A549 (cell line): ENCODE results near the gene SPACDR. TPM values are rescaled to one million over a fixed set of nuclear protein-coding genes. Genes with fewer than 3 reads are reported as not detected.

Experiments used
- ATAC-seq, 2 experiments: fragments of 200-7000 bp in 1 of 2; fragments of >200 bp in 1 of 2; cut with Nextera tagmentation in 1 of 2; cut with Tn5 transposase in 1 of 2; 3 replicates each; pipeline versions ENCODE4 v1.8.0 to v1.9.1; 2018 to 2020; ENCODE audit warnings: mild to moderate bottlenecking in 1 of 2, moderate library complexity in 1 of 2
- CTCF ChIA-PET: fragments of 300-600 bp; sonication (Branson Sonifier 250); formaldehyde crosslinking; extraction: SDS; loops from one replicate; lab custom pipeline; 2021; ENCODE audit warnings: antibody characterized with exemption, inconsistent platforms; lab: Yijun Ruan, JAX
- POLR2A ChIA-PET: fragments of 350-600 bp; formaldehyde crosslinking; extraction: SDS; loops from one replicate; lab custom pipeline; 2021; ENCODE audit warnings: antibody characterized with exemption, inconsistent platforms; lab: Yijun Ruan, JAX
- DNase-seq, 2 experiments: peaks; one replicate each; pipeline versions ENCODE4 v3.0.0 to v3.0.0-alpha.2; 2011 to 2016; ENCODE audit warnings: low read depth in 1 of 2, low spot score in 1 of 2
- FAIRE-seq: peaks from 2 replicates; lab custom pipeline; 2011; peaks lifted over from hg19 to GRCh38; lab: Jason Lieb, UNC
- H3K27ac ChIP-seq, 2 experiments: fragments of >200 bp; sonication (Bioruptor Twin); formaldehyde crosslinking; 3 replicates each; pipeline ENCODE4 v1.5.1; 2016 to 2017
- H3K4me1 ChIP-seq: fragments of >200 bp; sonication (Bioruptor Twin); formaldehyde crosslinking; 3 replicates; pipeline ENCODE4 v1.6.1; 2016
- H3K4me2 ChIP-seq: fragments of >200 bp; sonication (Bioruptor Twin); formaldehyde crosslinking; 3 replicates; pipeline ENCODE4 v1.6.1; 2016
- H3K4me3 ChIP-seq: fragments of >200 bp; sonication (Bioruptor Twin); formaldehyde crosslinking; 3 replicates; pipeline ENCODE4 v1.5.1; 2016
- H3K9me3 ChIP-seq: fragments of >200 bp; sonication (Bioruptor Twin); formaldehyde crosslinking; 3 replicates; pipeline ENCODE4 v1.6.1; 2016
- BHLHE40 ChIP-seq: IDR thresholded peaks from 2 replicates; pipeline ENCODE4 v1.6.1; 2012; ENCODE audit warnings: low read depth, low read length, inconsistent platforms
- CBX2 ChIP-seq: fragments of 200-600 bp; sonication (generic); IDR thresholded peaks from 2 replicates; pipeline ENCODE4 v1.6.1; 2016; ENCODE audit warnings: low read depth, mild to moderate bottlenecking, borderline replicate concordance
- CBX8 ChIP-seq: fragments of 200-600 bp; sonication (generic); IDR thresholded peaks from 2 replicates; pipeline ENCODE4 v1.6.1; 2016
- CHD2 ChIP-seq: fragments of 150-350 bp; IDR thresholded peaks from 2 replicates; pipeline ENCODE4 v1.6.1; 2014; ENCODE audit warnings: low read length; ENCODE audit not compliant: partially characterized antibody
- CHD4 ChIP-seq: fragments of 200-600 bp; sonication (generic); IDR thresholded peaks from 2 replicates; pipeline ENCODE4 v1.6.1; 2016; ENCODE audit warnings: antibody characterized with exemption, mild to moderate bottlenecking, borderline replicate concordance
- E2F6 ChIP-seq: IDR thresholded peaks from 2 replicates; pipeline ENCODE4 v1.6.1; 2012; ENCODE audit warnings: low read depth, borderline replicate concordance
- HES2 ChIP-seq: fragments of >200 bp; sonication (Bioruptor Twin); formaldehyde crosslinking; IDR thresholded peaks from 2 replicates; pipeline ENCODE4 v1.6.1; 2016
- HOXB13 ChIP-seq: fragments of 250-450 bp; sonication (Bioruptor Pico); IDR thresholded peaks from 2 replicates; pipeline ENCODE4 v1.5.0; 2020; ENCODE audit warnings: low read depth, mild to moderate bottlenecking, moderate library complexity
- JUN ChIP-seq, 2 experiments: fragments of >200 bp; sonication (Bioruptor Twin); formaldehyde crosslinking; IDR thresholded peaks; 2 replicates in 1 of 2; 3 replicates in 1 of 2; pipeline ENCODE4 v1.6.1; 2016 to 2017
- MAFK ChIP-seq: fragments of 450-650 bp; IDR thresholded peaks from 2 replicates; pipeline ENCODE4 v1.6.1; 2014; ENCODE audit not compliant: partially characterized antibody
- MYC ChIP-seq: IDR thresholded peaks from 2 replicates; pipeline ENCODE4 v1.6.1; 2012; ENCODE audit warnings: mild to moderate bottlenecking, inconsistent platforms, low read length, improper control_type of control experiment, borderline replicate concordance
- NR3C1 ChIP-seq: fragments of >200 bp; sonication (Bioruptor Twin); formaldehyde crosslinking; IDR thresholded peaks from 3 replicates; pipeline ENCODE4 v1.6.1; 2017
- PBX3 ChIP-seq: IDR thresholded peaks from 2 replicates; pipeline ENCODE4 v1.6.1; 2012
- POLR2A ChIP-seq: IDR thresholded peaks from 2 replicates; pipeline ENCODE4 v1.6.1; 2012; ENCODE audit warnings: mild to moderate bottlenecking, low read length
- RAD21 ChIP-seq, 2 experiments: fragments of >200 bp in 1 of 2; sonication (Bioruptor Twin) in 1 of 2; formaldehyde crosslinking in 1 of 2; IDR thresholded peaks in 1 of 2; conservative IDR thresholded peaks in 1 of 2; 2 replicates in 1 of 2; 3 replicates in 1 of 2; pipeline ENCODE4 v1.6.1; 2012 to 2018; ENCODE audit warnings: inconsistent platforms in 1 of 2
- RCOR1 ChIP-seq: fragments of 150-350 bp; IDR thresholded peaks from 2 replicates; pipeline ENCODE4 v1.6.1; 2014; ENCODE audit warnings: antibody characterized with exemption, low read length, low read depth
- RNF2 ChIP-seq: fragments of 200-600 bp; sonication (generic); IDR thresholded peaks from 2 replicates; pipeline ENCODE4 v1.6.1; 2016; ENCODE audit warnings: low read depth, mild to moderate bottlenecking, antibody characterized with exemption, moderate library complexity, borderline replicate concordance
- SMC3 ChIP-seq: fragments of >200 bp; sonication (Bioruptor Twin); formaldehyde crosslinking; IDR thresholded peaks from 3 replicates; pipeline ENCODE4 v1.6.1; 2018; ENCODE audit warnings: inconsistent platforms
- TFCP2L1 ChIP-seq: fragments of 250-450 bp; sonication (Bioruptor Pico); IDR thresholded peaks from 2 replicates; pipeline ENCODE4 v1.5.0; 2021; ENCODE audit warnings: mild to moderate bottlenecking
- TP53 ChIP-seq: fragments of 250-450 bp; sonication (Bioruptor Pico); IDR thresholded peaks from 2 replicates; pipeline ENCODE4 v1.5.0; 2021; ENCODE audit warnings: mild to moderate bottlenecking, moderate library complexity
- ZC3H11A ChIP-seq: fragments of 450-650 bp; IDR thresholded peaks from 2 replicates; pipeline ENCODE4 v1.6.1; 2014; ENCODE audit warnings: antibody characterized with exemption, mild to moderate bottlenecking
- ZNF302 ChIP-seq: fragments of 250-450 bp; sonication (Bioruptor Pico); IDR thresholded peaks from 2 replicates; pipeline ENCODE4 v1.9.0; 2021; ENCODE audit warnings: inconsistent platforms, mild to moderate bottlenecking, moderate library complexity
- whole genome bisulfite sequencing: methylation state at CpG from one replicate; pipeline ENCODE4 v1.1.6; 2017; ENCODE audit errors: missing lambda C conversion rate; 5-methylcytosine and 5-hydroxymethylcytosine counted together
- polyA plus RNA-seq, 4 experiments: library from polyadenylated mRNA; depleted of rRNA in 3 of 4; stranded (reverse); fragments of >200 nt; fragmentation: RNase III in 1 of 4; extraction: RNeasy Plus Mini Kit Qiagen cat#74134 plus additional on column Dnase treatment in 1 of 4; gene quantifications; 2 replicates in 3 of 4; 3 replicates in 1 of 4; pipeline ENCODE4 v1.2.3, GENCODE V29; 2011 to 2017
- TF ChIP-seq, protein P1 (sequence below): fragments of 250-450 bp; sonication (Bioruptor Pico); IDR thresholded peaks from 2 replicates; pipeline ENCODE4 v1.5.0; 2020; ENCODE audit warnings: low read depth, mild to moderate bottlenecking, moderate library complexity
- TF ChIP-seq, protein P2 (sequence below): fragments of >200 bp; sonication (Bioruptor Twin); formaldehyde crosslinking; IDR thresholded peaks from 3 replicates; pipeline ENCODE4 v1.5.1; 2016

SPACDR gene
- polyA plus RNA-seq, 2 of the 4 experiments (the other 2 are of a cell fraction) = 0.17 to 0.34 TPM

DNA sequence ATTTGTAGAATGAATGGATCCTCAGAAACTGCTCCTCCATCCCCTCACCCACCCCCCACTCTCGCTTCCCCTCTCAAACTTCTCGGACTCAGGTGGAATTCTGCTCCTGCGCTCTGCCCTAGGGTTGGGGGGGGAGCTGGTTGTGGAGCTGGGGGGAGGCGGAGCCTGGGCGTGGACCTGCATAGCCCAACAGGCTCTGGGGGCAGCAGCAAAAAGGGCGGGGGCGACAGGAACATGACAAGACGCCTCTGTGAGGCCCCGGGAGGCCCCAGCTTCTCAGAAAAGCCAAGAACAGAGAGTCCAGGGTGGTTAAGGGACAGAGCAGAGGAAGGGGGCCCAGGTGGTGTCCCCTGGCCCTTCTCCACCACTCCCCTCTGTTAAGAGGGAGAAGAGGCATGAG lies 11.5 kb upstream of the SPACDR start:
- TF ChIP-seq PBX3 (no peak), RAD21 (conservative IDR thresholded peaks at IDR 0.05 in 1 of 2, IDR thresholded peaks at IDR 0.05 in 1 of 2) (no peak), NR3C1 (no peak), CHD2 (no peak), JUN (IDR thresholded peaks at IDR 0.05) (no peak), SMC3 (no peak), CBX8 (no peak), HES2 (no peak), HOXB13 (CRISPR knock-in tag) (no peak), ZNF302 (CRISPR knock-in tag) (no peak), MAFK (no peak), E2F6 (no peak), RCOR1 (no peak), RNF2 (no peak), CHD4 (no peak), BHLHE40 (no peak), POLR2A (no peak), CBX2 (no peak)
- TF ChIP-seq, protein P1, sequence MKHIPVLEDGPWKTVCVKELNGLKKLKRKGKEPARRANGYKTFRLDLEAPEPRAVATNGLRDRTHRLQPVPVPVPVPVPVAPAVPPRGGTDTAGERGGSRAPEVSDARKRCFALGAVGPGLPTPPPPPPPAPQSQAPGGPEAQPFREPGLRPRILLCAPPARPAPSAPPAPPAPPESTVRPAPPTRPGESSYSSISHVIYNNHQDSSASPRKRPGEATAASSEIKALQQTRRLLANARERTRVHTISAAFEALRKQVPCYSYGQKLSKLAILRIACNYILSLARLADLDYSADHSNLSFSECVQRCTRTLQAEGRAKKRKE = no peak
- ChIA-PET CTCF (interaction anchor here (0.6 to 8.5 kb wide), 8 partner anchors 7 to 219 kb away, joined by 3 to 127 read pairs (median 4); no protein-coding TSS in a partner anchor), POLR2A (no interaction called here)
- ATAC-seq = no peak
- 97% methylated on average over 9 of the region's 9 CpGs for WGBS
- H3K4me3 ChIP-seq = no peak overlapping the region
- FAIRE-seq = no peak
- no peak overlapping the region for H3K27ac ChIP-seq
- no peak for DNase-seq
- H3K9me3 ChIP-seq = no peaks in the 10 kb centered on the region
- H3K4me2 ChIP-seq = 0 out of 3 replicates have a peak overlapping the region, but pooled peaks have one; percentile 74
- peaks cover 33% of the 10 kb centered on the region for H3K4me1 ChIP-seq

DNA sequence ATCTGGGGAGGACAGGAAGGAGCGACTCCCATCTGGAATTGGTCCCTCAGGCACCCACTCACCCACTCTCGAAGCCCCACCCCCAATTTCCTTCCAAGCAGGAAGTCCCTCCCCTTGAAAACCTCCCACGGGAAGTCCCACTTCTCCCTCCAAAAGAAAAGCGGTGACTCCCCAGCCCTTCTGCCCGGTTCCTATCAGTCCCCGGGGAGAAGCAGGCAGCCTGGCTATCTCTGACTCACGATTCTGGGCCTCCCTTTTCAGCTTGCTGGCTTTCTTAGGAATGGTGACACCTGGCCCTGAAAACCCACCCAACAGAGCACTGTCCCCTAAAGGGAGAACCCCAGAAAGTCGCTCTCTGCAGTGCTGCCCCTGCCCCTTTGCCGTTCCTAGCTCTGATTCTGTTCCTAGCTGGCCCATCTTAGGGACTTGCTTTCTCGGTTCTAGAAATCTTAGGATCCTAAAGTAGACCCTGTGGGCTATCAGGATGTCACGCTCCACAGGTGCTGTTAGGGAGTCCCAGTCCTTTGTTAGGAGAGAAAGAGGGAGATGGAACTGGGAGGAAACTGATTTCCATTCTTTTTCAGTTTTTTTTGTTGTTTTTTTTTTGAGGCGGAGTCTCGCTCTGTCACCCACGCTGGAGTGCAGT lies 8.9 kb upstream of the SPACDR start:
- Histone ChIP-seq H3K4me1 (peaks cover 28% of the 10 kb centered on the region), H3K9me3 (no peaks in the 10 kb centered on the region), H3K27ac (peak overlapping the region in 1 of 2 experiments; percentile 20; a peak in 1 of 6 replicates), H3K4me3 (no peak overlapping the region), H3K4me2 (0 out of 3 replicates have a peak overlapping the region, but pooled peaks have one; percentile 2)
- ChIA-PET POLR2A (interaction anchor here (0.6 to 1.1 kb wide), 2 partner anchors 113 kb away, joined by 3 read pairs; partner anchors contain the start of genes FBXO24 and LRCH4), CTCF (interaction anchor here (1.5 to 6.5 kb wide), 3 partner anchors 10 to 92 kb away, joined by 6 to 44 read pairs (median 26); partner anchors contain the start of gene NYAP1)
- no peak for FAIRE-seq
- TF ChIP-seq HES2 (no peak), TFCP2L1 (no peak), TP53 (CRISPR knock-in tag) (no peak), MYC (no peak), POLR2A (no peak), ZC3H11A (no peak)
- TF ChIP-seq, protein P2, sequence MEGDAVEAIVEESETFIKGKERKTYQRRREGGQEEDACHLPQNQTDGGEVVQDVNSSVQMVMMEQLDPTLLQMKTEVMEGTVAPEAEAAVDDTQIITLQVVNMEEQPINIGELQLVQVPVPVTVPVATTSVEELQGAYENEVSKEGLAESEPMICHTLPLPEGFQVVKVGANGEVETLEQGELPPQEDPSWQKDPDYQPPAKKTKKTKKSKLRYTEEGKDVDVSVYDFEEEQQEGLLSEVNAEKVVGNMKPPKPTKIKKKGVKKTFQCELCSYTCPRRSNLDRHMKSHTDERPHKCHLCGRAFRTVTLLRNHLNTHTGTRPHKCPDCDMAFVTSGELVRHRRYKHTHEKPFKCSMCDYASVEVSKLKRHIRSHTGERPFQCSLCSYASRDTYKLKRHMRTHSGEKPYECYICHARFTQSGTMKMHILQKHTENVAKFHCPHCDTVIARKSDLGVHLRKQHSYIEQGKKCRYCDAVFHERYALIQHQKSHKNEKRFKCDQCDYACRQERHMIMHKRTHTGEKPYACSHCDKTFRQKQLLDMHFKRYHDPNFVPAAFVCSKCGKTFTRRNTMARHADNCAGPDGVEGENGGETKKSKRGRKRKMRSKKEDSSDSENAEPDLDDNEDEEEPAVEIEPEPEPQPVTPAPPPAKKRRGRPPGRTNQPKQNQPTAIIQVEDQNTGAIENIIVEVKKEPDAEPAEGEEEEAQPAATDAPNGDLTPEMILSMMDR = no peak
- 62% methylated on average over 14 of the region's 14 CpGs for WGBS
- DNase-seq = no peak
- ATAC-seq = no peak
